Keratinocyte (primary cell): ENCODE measurements around the gene TBC1D4. TPM values are rescaled to one million over a fixed set of nuclear protein-coding genes. Genes with fewer than 3 reads are reported as not detected.

ENCODE experiments used
- DNase-seq: peaks from one replicate; pipeline ENCODE4 v3.0.0-alpha.2; 2011; ENCODE audit warnings: low read depth, missing footprints, low spot score
- FAIRE-seq: peaks from 2 replicates; lab custom pipeline; 2011; peaks lifted over from hg19 to GRCh38; lab: Jason Lieb, UNC
- H2AFZ ChIP-seq: 2 replicates; pipeline ENCODE4 v1.6.0; 2012; ENCODE audit warnings: low read length, control low read depth, inconsistent platforms; ENCODE audit not compliant: control insufficient read depth
- H3K27ac ChIP-seq: 2 replicates; pipeline ENCODE4 v1.5.1; 2011; ENCODE audit warnings: low read length; ENCODE audit not compliant: control insufficient read depth, insufficient read depth
- H3K27me3 ChIP-seq: 3 replicates; pipeline ENCODE4 v1.6.0; 2011; ENCODE audit warnings: low read length; ENCODE audit not compliant: control insufficient read depth, insufficient read depth; ENCODE audit errors: extremely low read depth
- H3K36me3 ChIP-seq, 2 experiments: 2 replicates in 1 of 2; 3 replicates in 1 of 2; pipeline ENCODE4 v1.5.1; 2011; ENCODE audit warnings: low read length in 2 of 2, mild to moderate bottlenecking in 1 of 2; ENCODE audit not compliant: control insufficient read depth in 2 of 2, insufficient read depth in 2 of 2; ENCODE audit errors: extremely low read depth in 1 of 2
- H3K4me1 ChIP-seq: 3 replicates; pipeline ENCODE4 v1.5.1; 2011; ENCODE audit warnings: low read length; ENCODE audit not compliant: control insufficient read depth, insufficient read depth; ENCODE audit errors: extremely low read depth
- H3K4me2 ChIP-seq: 3 replicates; pipeline ENCODE4 v1.6.0; 2011; ENCODE audit warnings: low read depth, low read length; ENCODE audit not compliant: control insufficient read depth, insufficient read depth; ENCODE audit errors: extremely low read depth
- H3K4me3 ChIP-seq, 3 experiments: fragments of 200-600 bp in 1 of 3; sonication (generic) in 1 of 3; 2 replicates in 2 of 3; 3 replicates in 1 of 3; pipeline ENCODE4 v1.5.1; 2011 to 2016; ENCODE audit warnings: low read length in 3 of 3, mild to moderate bottlenecking in 3 of 3, control low read depth in 2 of 3, inconsistent platforms in 1 of 3, low read depth in 1 of 3, mixed read lengths in 1 of 3, mixed run types in 1 of 3, moderate library complexity in 1 of 3; ENCODE audit not compliant: control insufficient read depth in 2 of 3, insufficient read depth in 2 of 3; ENCODE audit errors: extremely low read depth in 1 of 3
- H3K79me2 ChIP-seq: 2 replicates; pipeline ENCODE4 v1.6.0; 2012; ENCODE audit warnings: low read length; ENCODE audit not compliant: control insufficient read depth, insufficient read depth
- H3K9ac ChIP-seq: 3 replicates; pipeline ENCODE4 v1.6.0; 2011; ENCODE audit warnings: low read length; ENCODE audit not compliant: control insufficient read depth, insufficient read depth; ENCODE audit errors: extremely low read depth
- H3K9me1 ChIP-seq: 3 replicates; pipeline ENCODE4 v1.6.0; 2011; ENCODE audit warnings: low read length; ENCODE audit not compliant: control insufficient read depth, insufficient read depth; ENCODE audit errors: extremely low read depth
- H3K9me3 ChIP-seq: 2 replicates; pipeline ENCODE4 v1.5.1; 2012; ENCODE audit warnings: low read depth, low read length; ENCODE audit not compliant: control insufficient read depth
- H4K20me1 ChIP-seq: 3 replicates; pipeline ENCODE4 v1.6.0; 2011; ENCODE audit warnings: low read length; ENCODE audit not compliant: control insufficient read depth, insufficient read depth; ENCODE audit errors: extremely low read depth
- CTCF ChIP-seq, 3 experiments: IDR thresholded peaks in 1 of 3; conservative IDR thresholded peaks in 1 of 3; optimal IDR thresholded peaks in 1 of 3; 2 replicates in 2 of 3; 3 replicates in 1 of 3; pipeline versions ENCODE3 to v1.5.1; 2011; ENCODE audit warnings: low read length in 3 of 3, mild to moderate bottlenecking in 3 of 3, moderate library complexity in 2 of 3, control low read depth in 1 of 3, inconsistent platforms in 1 of 3; ENCODE audit not compliant: insufficient read depth in 2 of 3; ENCODE audit errors: extremely low read depth in 1 of 3
- EZH2 ChIP-seq: IDR thresholded peaks from one replicate; pipeline ENCODE4 v1.6.1; 2012; ENCODE audit warnings: inconsistent platforms, mild to moderate bottlenecking, low read length, moderate library complexity
- dilution Hi-C: fragments of 300-500 bp; cut with MboI; formaldehyde crosslinking; loops from one replicate; pipeline ENCODE4 v1.7.0; 2020; ENCODE audit warnings: low sequenced_read_pairs; ENCODE audit not compliant: extremely low pct_ligation_motif_present
- polyA plus RNA-seq, 5 experiments: library from polyadenylated mRNA; depleted of rRNA in 3 of 5; stranded (reverse) in 3 of 5; stranded (forward) in 1 of 5; unstranded in 1 of 5; fragments of >200 nt; gene quantifications; 1 replicate in 1 of 5; 2 replicates in 3 of 5; 3 replicates in 1 of 5; pipeline versions ENCODE4 v1.2.1 to v1.2.3, GENCODE V29; 2011 to 2012; ENCODE audit warnings: missing spikeins in 2 of 5, low read depth in 1 of 5, low replicate concordance in 1 of 5

TBC1D4 gene
- polyA plus RNA-seq, 1 donor (not counting 4 experiments of a cell fraction or from before 2014, with no cell fraction given): 14.2 TPM

GRCh38 chr13:75359266-75359665 is 122.7 kb downstream of the TBC1D4 start:
- Histone ChIP-seq H3K9ac (no peak overlapping the region), H3K4me1 (peaks cover 34% of the 10 kb centered on the region), H3K79me2 (no peaks in the 10 kb centered on the region), H3K36me3 (no peaks in the 10 kb centered on the region), H3K27me3 (no peaks in the 10 kb centered on the region), H3K9me1 (no peaks in the 10 kb centered on the region), H2AFZ (no peak overlapping the region), H3K4me3 (no peak overlapping the region), H4K20me1 (no peaks in the 10 kb centered on the region), H3K9me3 (no peaks in the 10 kb centered on the region), H3K4me2 (peak overlapping the region; percentile 29), H3K27ac (peak overlapping the region; percentile 47)
- FAIRE-seq (peak; percentile 77), DNase-seq (peak; percentile 55)
- dilution Hi-C loops: no loop called here
- TF ChIP-seq CTCF (optimal IDR thresholded peaks at IDR 0.05 in 1 of 3, IDR thresholded peaks at IDR 0.05 in 1 of 3, conservative IDR thresholded peaks at IDR 0.05 in 1 of 3; ENCODE audit: extremely low read depth in 1 of 3, insufficient read depth in 2 of 3, low read length in 3 of 3) (no peak), EZH2 (no peak)

GRCh38 chr13:75357576-75358289 is 124.2 kb downstream of the TBC1D4 start:
- dilution Hi-C loops: no loop called here
- Histone ChIP-seq H3K4me3 (no peak overlapping the region), H3K4me1 (peaks cover 18% of the 10 kb centered on the region), H3K9ac (no peak overlapping the region), H3K4me2 (no peak overlapping the region), H3K27ac (no peak overlapping the region), H3K79me2 (no peaks in the 10 kb centered on the region), H3K9me1 (no peaks in the 10 kb centered on the region), H3K9me3 (no peaks in the 10 kb centered on the region), H3K36me3 (no peaks in the 10 kb centered on the region), H3K27me3 (no peaks in the 10 kb centered on the region), H2AFZ (no peak overlapping the region), H4K20me1 (no peaks in the 10 kb centered on the region)
- DNase-seq: no peak
- TF ChIP-seq CTCF (optimal IDR thresholded peaks at IDR 0.05 in 1 of 3, IDR thresholded peaks at IDR 0.05 in 1 of 3, conservative IDR thresholded peaks at IDR 0.05 in 1 of 3; ENCODE audit: extremely low read depth in 1 of 3, insufficient read depth in 2 of 3, low read length in 3 of 3) (peak; percentile 64 to 78 (median 69)), EZH2 (no peak)
- peak; percentile 56 for FAIRE-seq
